Measurements from ENCODE around the gene GIT1. TPM values are rescaled to one million over a fixed set of nuclear protein-coding genes. Genes with fewer than 3 reads are reported as not detected.

The GIT1 gene
- total RNA-seq, 6 experiments from 2014 or later, result 24.1 to 29.7 (median 28.7) TPM

DNA sequence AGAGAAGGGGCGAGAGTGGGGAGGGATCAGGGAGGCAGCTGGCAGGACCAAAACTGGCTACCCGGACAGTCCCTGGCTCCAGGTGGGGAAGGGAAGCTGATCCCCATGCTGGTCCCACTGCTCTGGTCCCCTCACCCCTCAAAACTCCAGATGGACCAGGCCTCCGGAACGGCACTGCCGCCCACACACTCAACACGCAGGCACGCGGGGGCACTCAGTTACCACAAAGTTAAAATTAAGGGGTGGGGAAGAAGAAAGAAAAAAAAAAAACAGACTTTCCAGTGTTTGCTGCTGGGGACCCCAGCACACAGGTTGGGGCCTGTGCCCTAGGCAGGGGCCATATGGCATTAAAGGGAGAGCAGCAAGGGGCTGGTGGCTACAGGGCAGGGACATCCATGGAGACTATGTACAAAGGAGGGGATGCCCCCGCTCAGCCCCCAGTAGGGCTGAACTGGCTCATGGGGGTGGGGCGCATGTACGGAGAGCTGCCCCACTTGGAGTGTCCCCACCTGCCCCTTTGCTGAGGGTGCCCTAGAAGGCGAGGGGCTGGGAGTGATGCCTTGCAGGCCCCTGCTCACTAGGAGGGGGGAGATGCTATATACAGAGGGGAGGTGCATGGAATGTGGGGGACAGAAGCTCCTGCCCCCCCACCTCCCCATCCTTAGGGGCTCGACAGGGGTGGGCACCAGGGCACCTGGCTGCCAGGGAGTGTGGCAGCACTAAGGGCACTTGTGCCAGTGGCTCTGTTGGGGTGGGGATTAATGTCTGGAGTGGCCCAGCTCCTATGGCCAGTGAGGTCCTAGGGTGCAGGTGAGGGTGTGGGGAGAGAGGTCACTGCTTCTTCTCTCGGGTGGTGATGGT lies 15.3 kb downstream of the GIT1 start:
- H3K27ac Mint-ChIP-seq, result peak overlapping the region; percentile 36; the same call in 1 of the 2 replicates
- H3K36me3 Mint-ChIP-seq (ENCODE audit: low read depth), result peaks cover 5% of the 10 kb centered on the region; the same call in 1 of the 2 replicates
- TF ChIP-seq, protein P1, sequence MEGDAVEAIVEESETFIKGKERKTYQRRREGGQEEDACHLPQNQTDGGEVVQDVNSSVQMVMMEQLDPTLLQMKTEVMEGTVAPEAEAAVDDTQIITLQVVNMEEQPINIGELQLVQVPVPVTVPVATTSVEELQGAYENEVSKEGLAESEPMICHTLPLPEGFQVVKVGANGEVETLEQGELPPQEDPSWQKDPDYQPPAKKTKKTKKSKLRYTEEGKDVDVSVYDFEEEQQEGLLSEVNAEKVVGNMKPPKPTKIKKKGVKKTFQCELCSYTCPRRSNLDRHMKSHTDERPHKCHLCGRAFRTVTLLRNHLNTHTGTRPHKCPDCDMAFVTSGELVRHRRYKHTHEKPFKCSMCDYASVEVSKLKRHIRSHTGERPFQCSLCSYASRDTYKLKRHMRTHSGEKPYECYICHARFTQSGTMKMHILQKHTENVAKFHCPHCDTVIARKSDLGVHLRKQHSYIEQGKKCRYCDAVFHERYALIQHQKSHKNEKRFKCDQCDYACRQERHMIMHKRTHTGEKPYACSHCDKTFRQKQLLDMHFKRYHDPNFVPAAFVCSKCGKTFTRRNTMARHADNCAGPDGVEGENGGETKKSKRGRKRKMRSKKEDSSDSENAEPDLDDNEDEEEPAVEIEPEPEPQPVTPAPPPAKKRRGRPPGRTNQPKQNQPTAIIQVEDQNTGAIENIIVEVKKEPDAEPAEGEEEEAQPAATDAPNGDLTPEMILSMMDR (IDR thresholded peaks at IDR 0.05), result no peak

DNA sequence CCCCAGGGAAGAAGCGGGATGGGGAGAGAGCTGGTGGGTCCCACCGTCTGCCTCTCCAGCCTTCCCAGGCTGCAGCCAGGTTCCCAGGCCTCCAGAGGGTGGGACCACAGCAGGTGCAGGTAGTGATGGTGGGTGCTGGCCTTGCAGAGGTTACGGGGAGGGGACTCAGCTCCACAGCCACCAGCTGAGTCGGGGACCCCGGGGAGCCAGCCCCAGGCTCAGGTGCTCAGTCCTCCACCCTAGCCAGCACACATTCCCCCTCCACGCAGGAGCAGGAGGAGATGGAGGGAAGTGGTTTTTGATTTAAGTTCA lies 15.9 kb downstream of the GIT1 start:
- peaks cover 22% of the 10 kb centered on the region for H3K4me1 Mint-ChIP-seq (ENCODE audit: low read depth)
- DNase-seq, result no peak
- no peak overlapping the region for H3K4me3 Mint-ChIP-seq
- H3K9me3 Mint-ChIP-seq, result no peaks in the 10 kb centered on the region
- H3K27ac Mint-ChIP-seq, result 0 out of 2 replicates have a peak overlapping the region, but pooled peaks have one; percentile 11
- TF ChIP-seq, protein P1 (IDR thresholded peaks at IDR 0.05), result no peak
- no peaks in the 10 kb centered on the region for H3K27me3 Mint-ChIP-seq (ENCODE audit: insufficient read depth)
- H3K36me3 Mint-ChIP-seq (ENCODE audit: low read depth), result peaks cover 5% of the 10 kb centered on the region; the same call in 1 of the 2 replicates

More for the DNA sequence above, 15.3 kb downstream of the GIT1 start:
- no peaks in the 10 kb centered on the region for H3K9me3 Mint-ChIP-seq
- peaks cover 19% of the 10 kb centered on the region for H3K4me1 Mint-ChIP-seq (ENCODE audit: low read depth)
- DNase-seq, result no peak
- no peaks in the 10 kb centered on the region for H3K27me3 Mint-ChIP-seq (ENCODE audit: insufficient read depth)
- H3K4me3 Mint-ChIP-seq, result no peak overlapping the region

DNA sequence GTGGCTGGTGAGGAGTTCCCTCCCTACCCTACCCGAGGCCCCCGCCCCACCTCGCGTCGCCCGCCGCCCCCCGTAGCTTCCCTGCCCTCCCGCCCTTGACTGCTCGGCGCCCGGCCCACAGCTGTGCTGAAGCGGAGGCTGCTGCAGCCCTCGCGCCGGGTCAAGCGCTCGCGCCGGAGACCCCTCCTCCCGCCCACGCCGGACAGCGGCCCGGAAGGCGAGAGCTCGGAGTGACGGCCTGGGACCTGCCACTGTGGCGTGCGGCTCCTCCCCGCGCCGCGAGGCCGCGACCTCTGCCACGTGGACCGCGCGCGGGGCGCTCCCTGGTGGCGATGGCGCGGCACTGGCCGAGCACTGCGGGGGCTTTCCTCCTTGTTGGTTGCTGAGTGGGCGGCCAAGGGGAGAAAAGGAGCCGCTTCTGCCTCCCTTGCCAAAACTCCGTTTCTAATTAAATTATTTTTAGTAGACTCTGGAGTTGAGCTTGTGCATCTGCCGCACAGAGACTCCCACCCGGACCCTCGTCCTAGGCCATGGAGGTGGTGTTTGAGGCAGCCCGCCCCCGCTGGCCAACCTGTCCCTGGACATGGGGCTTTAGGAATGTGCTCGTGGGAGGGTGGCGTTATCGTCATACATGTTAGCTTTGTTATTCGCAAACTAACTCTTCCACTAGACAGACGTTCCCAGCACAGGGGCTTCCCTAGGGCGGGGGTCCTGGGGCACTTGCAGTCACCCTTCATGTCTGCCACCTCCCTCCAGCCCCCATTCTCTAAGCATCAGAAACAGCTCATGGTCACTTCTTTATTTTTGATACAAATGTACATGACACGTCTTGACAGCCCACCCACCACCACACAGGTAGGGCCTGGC lies 16.5 kb downstream of the GIT1 start:
- Mint-ChIP-seq H3K36me3 (ENCODE audit: low read depth) (peaks cover 5% of the 10 kb centered on the region; the same call in 1 of the 2 replicates), H3K9me3 (no peaks in the 10 kb centered on the region), H3K4me1 (ENCODE audit: low read depth) (peaks cover 22% of the 10 kb centered on the region), H3K27me3 (ENCODE audit: insufficient read depth) (no peaks in the 10 kb centered on the region; the same call in 1 of the 2 replicates), H3K27ac (peak overlapping the region; percentile 16; the same call in 1 of the 2 replicates), H3K4me3 (no peak overlapping the region)
- TF ChIP-seq, protein P1 (IDR thresholded peaks at IDR 0.05), result peak; percentile 87
- DNase-seq, result peak; percentile 34

DNA sequence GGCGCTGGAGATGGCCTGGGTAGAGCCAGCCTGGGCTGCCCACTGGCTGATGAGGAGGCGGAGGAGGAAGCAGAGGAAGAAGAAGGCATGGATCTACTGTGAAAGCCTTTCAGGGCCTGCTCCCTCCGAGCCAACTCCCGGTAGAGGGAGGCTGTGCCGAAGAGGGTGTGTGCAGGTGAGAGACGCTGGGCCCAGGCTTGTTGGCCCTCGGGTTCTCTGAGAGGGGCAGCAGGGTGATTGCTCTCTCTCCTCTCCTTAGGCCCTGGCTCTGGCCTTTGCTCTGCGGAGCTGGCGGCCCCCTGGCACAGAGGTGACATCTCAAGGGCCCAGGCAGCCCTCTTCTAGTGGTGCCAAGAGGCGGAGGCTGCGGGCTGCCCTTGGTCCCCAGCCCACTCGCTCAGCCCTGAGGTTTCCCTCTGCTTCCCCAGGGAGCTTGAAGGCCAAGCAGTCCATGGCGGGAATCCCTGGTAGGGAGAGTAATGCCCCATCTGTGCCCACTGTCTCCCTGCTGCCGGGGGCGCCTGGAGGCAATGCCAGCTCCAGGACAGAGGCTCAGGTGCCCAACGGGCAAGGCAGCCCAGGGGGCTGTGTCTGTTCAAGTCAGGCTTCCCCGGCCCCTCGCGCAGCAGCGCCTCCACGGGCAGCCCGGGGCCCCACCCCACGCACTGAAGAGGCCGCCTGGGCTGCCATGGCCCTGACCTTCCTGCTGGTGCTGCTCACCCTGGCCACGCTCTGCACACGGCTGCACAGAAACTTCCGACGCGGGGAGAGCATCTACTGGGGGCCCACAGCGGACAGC lies 17.4 kb downstream of the GIT1 start:
- DNase-seq, result no peak
- H3K27ac Mint-ChIP-seq, result no peak overlapping the region
- H3K27me3 Mint-ChIP-seq (ENCODE audit: insufficient read depth), result no peaks in the 10 kb centered on the region; the same call in 1 of the 2 replicates
- no peaks in the 10 kb centered on the region for H3K9me3 Mint-ChIP-seq
- H3K36me3 Mint-ChIP-seq (ENCODE audit: low read depth), result peaks cover 5% of the 10 kb centered on the region; the same call in 1 of the 2 replicates
- H3K4me1 Mint-ChIP-seq (ENCODE audit: low read depth), result peaks cover 22% of the 10 kb centered on the region
- H3K4me3 Mint-ChIP-seq, result no peak overlapping the region
- TF ChIP-seq, protein P1 (IDR thresholded peaks at IDR 0.05), result no peak

DNA sequence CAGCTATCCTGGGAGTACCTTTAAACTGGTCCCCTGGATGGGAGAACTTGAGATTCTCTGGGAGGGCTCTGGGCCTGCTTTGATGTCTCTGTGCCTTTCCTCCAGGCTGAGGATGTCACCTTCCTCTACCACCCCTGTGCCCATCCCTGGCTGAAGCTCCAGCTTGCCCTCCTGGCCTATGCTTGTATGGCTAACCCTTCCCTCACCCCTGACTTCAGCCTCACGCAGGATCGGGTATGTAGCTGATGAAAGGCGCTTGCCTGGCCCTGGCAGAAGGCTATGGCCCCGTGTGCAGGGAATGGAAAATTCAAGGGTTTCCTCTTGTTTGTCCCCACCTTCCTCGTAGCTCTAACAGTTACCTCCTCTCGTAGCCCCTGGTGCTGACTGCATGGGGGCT lies 18.0 kb downstream of the GIT1 start:
- Mint-ChIP-seq H3K4me1 (ENCODE audit: low read depth) (peaks cover 22% of the 10 kb centered on the region), H3K36me3 (ENCODE audit: low read depth) (peaks cover 5% of the 10 kb centered on the region; the same call in 1 of the 2 replicates), H3K9me3 (no peaks in the 10 kb centered on the region), H3K4me3 (no peak overlapping the region), H3K27me3 (ENCODE audit: insufficient read depth) (no peaks in the 10 kb centered on the region; the same call in 1 of the 2 replicates), H3K27ac (no peak overlapping the region)
- DNase-seq, result no peak
- TF ChIP-seq, protein P1 (IDR thresholded peaks at IDR 0.05), result no peak
